OCI-LY1 (cell line): ENCODE results near the gene COL23A1.

Experiments used
- EZH2 ChIP-seq: fragments of 200-600 bp; sonication (generic), shearing (Covaris generic); IDR thresholded peaks from 2 replicates; pipeline ENCODE4 v1.8.0; 2017; ENCODE audit warnings: borderline replicate concordance, mixed run types, mild to moderate bottlenecking, antibody characterized with exemption, low read length, moderate library complexity, mixed read lengths
- TF ChIP-seq, protein P1 (sequence below): fragments of 200-600 bp; sonication (generic), shearing (Covaris generic); IDR thresholded peaks from 2 replicates; pipeline ENCODE4 v1.5.1; 2017; ENCODE audit warnings: mild to moderate bottlenecking, antibody characterized with exemption, low read length, moderate library complexity, mixed read lengths

- TF ChIP-seq, protein P1, sequence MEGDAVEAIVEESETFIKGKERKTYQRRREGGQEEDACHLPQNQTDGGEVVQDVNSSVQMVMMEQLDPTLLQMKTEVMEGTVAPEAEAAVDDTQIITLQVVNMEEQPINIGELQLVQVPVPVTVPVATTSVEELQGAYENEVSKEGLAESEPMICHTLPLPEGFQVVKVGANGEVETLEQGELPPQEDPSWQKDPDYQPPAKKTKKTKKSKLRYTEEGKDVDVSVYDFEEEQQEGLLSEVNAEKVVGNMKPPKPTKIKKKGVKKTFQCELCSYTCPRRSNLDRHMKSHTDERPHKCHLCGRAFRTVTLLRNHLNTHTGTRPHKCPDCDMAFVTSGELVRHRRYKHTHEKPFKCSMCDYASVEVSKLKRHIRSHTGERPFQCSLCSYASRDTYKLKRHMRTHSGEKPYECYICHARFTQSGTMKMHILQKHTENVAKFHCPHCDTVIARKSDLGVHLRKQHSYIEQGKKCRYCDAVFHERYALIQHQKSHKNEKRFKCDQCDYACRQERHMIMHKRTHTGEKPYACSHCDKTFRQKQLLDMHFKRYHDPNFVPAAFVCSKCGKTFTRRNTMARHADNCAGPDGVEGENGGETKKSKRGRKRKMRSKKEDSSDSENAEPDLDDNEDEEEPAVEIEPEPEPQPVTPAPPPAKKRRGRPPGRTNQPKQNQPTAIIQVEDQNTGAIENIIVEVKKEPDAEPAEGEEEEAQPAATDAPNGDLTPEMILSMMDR: no peak
- no peak for TF ChIP-seq EZH2
These were observed 44.1 kb downstream of the COL23A1 start for GRCh38 chr5:178545941-178546674.
